Neural progenitor cell (in vitro differentiated cells): ENCODE measurements around the gene PRR18. TPM values are rescaled to one million over a fixed set of nuclear protein-coding genes. Genes with fewer than 3 reads are reported as not detected.

Experiments used
- DNase-seq: peaks from one replicate; pipeline ENCODE4 v3.0.0-alpha.2; 2016; ENCODE audit warnings: low spot score
- H2AFZ ChIP-seq: fragments of 200-600 bp; sonication (generic); replicated peaks from 2 replicates; pipeline ENCODE4 v1.6.1; 2016; ENCODE audit warnings: antibody characterized with exemption
- H3F3A ChIP-seq: fragments of 200-600 bp; sonication (generic); 2 replicates; pipeline ENCODE4 v1.6.1; 2016; ENCODE audit warnings: antibody characterized with exemption, low read depth
- H3K27ac ChIP-seq: fragments of 200-600 bp; sonication (generic); 2 replicates; pipeline ENCODE4 v1.5.1; 2016; ENCODE audit warnings: mild to moderate bottlenecking
- H3K27me3 ChIP-seq: fragments of 200-600 bp; sonication (generic); 2 replicates; pipeline ENCODE4 v1.6.1; 2016; ENCODE audit warnings: mild to moderate bottlenecking, moderate library complexity
- H3K36me3 ChIP-seq: fragments of 200-600 bp; sonication (generic); 2 replicates; pipeline ENCODE4 v1.5.1; 2016
- H3K4me1 ChIP-seq: fragments of 200-600 bp; sonication (generic); 2 replicates; pipeline ENCODE4 v1.6.1; 2016; ENCODE audit warnings: mixed run types
- H3K4me2 ChIP-seq: fragments of 200-600 bp; sonication (generic); 2 replicates; pipeline ENCODE4 v1.6.1; 2016
- H3K4me3 ChIP-seq: fragments of 200-600 bp; sonication (generic); 2 replicates; pipeline ENCODE4 v1.5.1; 2016
- H3K79me2 ChIP-seq: fragments of 200-600 bp; sonication (generic); 2 replicates; pipeline ENCODE4 v1.6.1; 2016; ENCODE audit warnings: low read depth
- H3K9ac ChIP-seq: fragments of 200-600 bp; sonication (generic); 2 replicates; pipeline ENCODE4 v1.6.1; 2016
- H3K9me3 ChIP-seq: fragments of 200-600 bp; sonication (generic); 2 replicates; pipeline ENCODE4 v1.5.1; 2016; ENCODE audit warnings: low read depth
- H4K20me1 ChIP-seq: fragments of 200-600 bp; sonication (generic); 2 replicates; pipeline ENCODE4 v1.6.1; 2016; ENCODE audit warnings: low read depth
- H3K27ac Mint-ChIP-seq: 3 replicates; pipeline ENCODE4 v1.8.0; 2021; ENCODE audit warnings: mixed read lengths
- H3K27me3 Mint-ChIP-seq: 2 replicates; pipeline ENCODE4 v1.8.0; 2022; ENCODE audit warnings: low read depth, mild to moderate bottlenecking, inconsistent platforms, moderate library complexity, mixed read lengths; ENCODE audit not compliant: insufficient read depth
- H3K36me3 Mint-ChIP-seq: 3 replicates; pipeline ENCODE4 v1.8.0; 2021; ENCODE audit warnings: mixed read lengths
- H3K4me1 Mint-ChIP-seq: 3 replicates; pipeline ENCODE4 v1.8.0; 2021; ENCODE audit warnings: mixed read lengths
- H3K4me3 Mint-ChIP-seq: 3 replicates; pipeline ENCODE4 v1.8.0; 2021; ENCODE audit warnings: mild to moderate bottlenecking, moderate library complexity, mixed read lengths
- H3K9me3 Mint-ChIP-seq: 3 replicates; pipeline ENCODE4 v1.8.0; 2020; ENCODE audit warnings: mixed read lengths
- EZH2 ChIP-seq: fragments of 200-600 bp; sonication (generic); IDR thresholded peaks from 2 replicates; pipeline ENCODE4 v1.6.1; 2017; ENCODE audit warnings: antibody characterized with exemption, mild to moderate bottlenecking, moderate library complexity
- EZH2phosphoT487 ChIP-seq: fragments of 200-600 bp; sonication (generic); IDR thresholded peaks from 2 replicates; pipeline ENCODE4 v1.6.1; 2017; ENCODE audit warnings: antibody characterized with exemption
- total RNA-seq: library from RNA; depleted of rRNA; stranded (reverse); fragments of >200 nt; gene quantifications from 2 replicates; pipeline ENCODE4 v1.2.3, GENCODE V29; 2015; ENCODE audit warnings: low replicate concordance
- TF ChIP-seq, protein P1 (sequence below): fragments of 200-600 bp; sonication (generic); IDR thresholded peaks from 2 replicates; pipeline ENCODE4 v1.5.1; 2017; ENCODE audit warnings: antibody characterized with exemption, mild to moderate bottlenecking

The PRR18 gene
- total RNA-seq, 1 donor from 2014 or later: 0.13 TPM

DNA sequence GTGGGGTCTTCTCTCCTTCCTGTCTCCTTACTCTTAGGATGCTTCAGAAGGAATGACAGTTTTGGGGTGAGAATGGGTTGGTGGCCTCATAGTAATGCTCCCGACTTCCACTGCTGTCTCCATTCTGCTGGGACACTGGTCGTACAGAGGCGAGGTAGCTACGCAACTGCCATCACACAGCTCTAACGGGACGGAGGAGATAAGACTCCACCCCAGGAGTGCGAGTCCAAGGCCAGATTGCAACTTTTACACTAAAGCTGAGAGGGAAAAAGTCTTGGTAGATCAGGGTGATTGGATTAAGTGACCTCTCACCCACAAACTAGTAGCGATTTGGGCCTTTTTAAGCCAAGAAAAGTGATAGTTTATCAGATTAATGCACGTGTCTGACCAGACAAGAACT, 1.8 kb upstream of the PRR18 start:
- Mint-ChIP-seq H3K9me3 (no peaks in the 10 kb centered on the region), H3K27ac (no peak overlapping the region), H3K27me3 (peaks cover 27% of the 10 kb centered on the region), H3K36me3 (no peaks in the 10 kb centered on the region), H3K4me3 (peak overlapping the region; percentile 53), H3K4me1 (peaks cover 26% of the 10 kb centered on the region)
- Histone ChIP-seq H3K4me2 (no peak overlapping the region), H4K20me1 (no peaks in the 10 kb centered on the region), H3K27ac (no peak overlapping the region), H3K4me1 (no peaks in the 10 kb centered on the region), H3K79me2 (no peaks in the 10 kb centered on the region), H3F3A (no peaks in the 10 kb centered on the region), H3K4me3 (no peak overlapping the region), H2AFZ (no peak overlapping the region), H3K27me3 (peaks cover 71% of the 10 kb centered on the region), H3K9ac (no peak overlapping the region), H3K9me3 (no peaks in the 10 kb centered on the region), H3K36me3 (no peaks in the 10 kb centered on the region)
- DNase-seq: no peak
- TF ChIP-seq EZH2phosphoT487: no peak
- TF ChIP-seq, protein P1, sequence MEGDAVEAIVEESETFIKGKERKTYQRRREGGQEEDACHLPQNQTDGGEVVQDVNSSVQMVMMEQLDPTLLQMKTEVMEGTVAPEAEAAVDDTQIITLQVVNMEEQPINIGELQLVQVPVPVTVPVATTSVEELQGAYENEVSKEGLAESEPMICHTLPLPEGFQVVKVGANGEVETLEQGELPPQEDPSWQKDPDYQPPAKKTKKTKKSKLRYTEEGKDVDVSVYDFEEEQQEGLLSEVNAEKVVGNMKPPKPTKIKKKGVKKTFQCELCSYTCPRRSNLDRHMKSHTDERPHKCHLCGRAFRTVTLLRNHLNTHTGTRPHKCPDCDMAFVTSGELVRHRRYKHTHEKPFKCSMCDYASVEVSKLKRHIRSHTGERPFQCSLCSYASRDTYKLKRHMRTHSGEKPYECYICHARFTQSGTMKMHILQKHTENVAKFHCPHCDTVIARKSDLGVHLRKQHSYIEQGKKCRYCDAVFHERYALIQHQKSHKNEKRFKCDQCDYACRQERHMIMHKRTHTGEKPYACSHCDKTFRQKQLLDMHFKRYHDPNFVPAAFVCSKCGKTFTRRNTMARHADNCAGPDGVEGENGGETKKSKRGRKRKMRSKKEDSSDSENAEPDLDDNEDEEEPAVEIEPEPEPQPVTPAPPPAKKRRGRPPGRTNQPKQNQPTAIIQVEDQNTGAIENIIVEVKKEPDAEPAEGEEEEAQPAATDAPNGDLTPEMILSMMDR: no peak
- no peak for TF ChIP-seq EZH2

DNA sequence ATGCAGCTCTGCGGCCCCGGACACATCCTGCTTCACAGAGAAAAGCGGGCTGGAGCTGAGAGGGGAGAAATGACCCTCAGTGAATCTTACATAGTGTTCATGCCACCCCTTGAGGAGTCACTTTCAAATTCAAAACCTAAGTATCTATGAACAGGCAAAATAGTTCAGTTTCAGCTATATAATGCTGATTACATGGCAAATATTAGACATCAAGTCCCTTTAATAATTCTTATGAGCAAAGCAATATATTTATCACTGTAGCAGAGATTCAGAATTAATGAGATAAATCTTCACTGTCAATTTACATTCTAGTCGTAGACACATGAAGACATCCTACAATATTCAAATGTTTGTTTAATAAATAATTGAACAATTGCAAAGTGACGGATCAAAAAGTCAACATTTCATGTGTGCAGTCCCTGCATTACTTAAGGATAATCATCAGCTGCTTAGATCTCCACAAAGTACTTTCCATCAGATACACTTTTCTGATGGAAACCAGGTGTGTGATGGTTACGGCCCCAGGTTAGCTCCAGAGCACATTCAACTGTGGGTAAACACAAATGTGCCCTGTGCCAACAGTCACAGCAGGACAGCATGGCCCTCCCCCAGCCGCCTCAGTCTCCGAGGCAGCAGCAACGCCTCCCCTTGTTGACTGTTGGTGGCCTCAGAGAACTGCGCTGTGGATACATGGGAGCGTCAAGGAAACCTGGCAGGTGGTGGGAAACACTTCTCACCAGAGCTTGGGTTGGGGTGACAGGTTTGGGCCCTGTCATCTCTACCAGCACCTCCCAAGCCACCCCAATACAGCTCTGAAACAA, 787 bp upstream of the PRR18 start:
- Mint-ChIP-seq H3K36me3 (no peaks in the 10 kb centered on the region), H3K27me3 (peaks cover 29% of the 10 kb centered on the region), H3K9me3 (peaks cover 2% of the 10 kb centered on the region), H3K4me3 (peak overlapping the region; percentile 80), H3K4me1 (peaks cover 26% of the 10 kb centered on the region), H3K27ac (peak overlapping the region; percentile 37)
- Histone ChIP-seq H3K4me1 (no peaks in the 10 kb centered on the region), H3K36me3 (no peaks in the 10 kb centered on the region), H4K20me1 (no peaks in the 10 kb centered on the region), H3K4me3 (peak overlapping the region; percentile 59), H3K27ac (no peak overlapping the region), H3K79me2 (no peaks in the 10 kb centered on the region), H3K9me3 (no peaks in the 10 kb centered on the region), H3K4me2 (peak overlapping the region; percentile 90), H2AFZ (peak overlapping the region; percentile 97), H3K27me3 (peaks cover 79% of the 10 kb centered on the region), H3F3A (no peaks in the 10 kb centered on the region), H3K9ac (no peak overlapping the region)
- TF ChIP-seq EZH2phosphoT487 (peak; percentile 6), EZH2 (peak; percentile 38)
- TF ChIP-seq, protein P1: no peak
- peak; percentile 19 for DNase-seq

- Mint-ChIP-seq H3K4me3 (peak overlapping the region; percentile 55), H3K27me3 (peaks cover 29% of the 10 kb centered on the region), H3K9me3 (peaks cover 3% of the 10 kb centered on the region), H3K4me1 (peaks cover 21% of the 10 kb centered on the region), H3K36me3 (no peaks in the 10 kb centered on the region), H3K27ac (no peak overlapping the region)
- no peaks in the 10 kb centered on the region for H3K4me1 ChIP-seq
- H3K27ac ChIP-seq: no peak overlapping the region
- H3K27me3 ChIP-seq: peaks cover 84% of the 10 kb centered on the region
- no peaks in the 10 kb centered on the region for H3K79me2 ChIP-seq
- H3F3A ChIP-seq: no peaks in the 10 kb centered on the region
- H3K9ac ChIP-seq: no peak overlapping the region
- peak overlapping the region; percentile 59 for H3K4me3 ChIP-seq
- peak overlapping the region; percentile 97 for H2AFZ ChIP-seq
- peak overlapping the region; percentile 90 for H3K4me2 ChIP-seq
- TF ChIP-seq EZH2 (peak; percentile 77), EZH2phosphoT487 (peak; percentile 50)
- TF ChIP-seq, protein P1: no peak
- H4K20me1 ChIP-seq: no peaks in the 10 kb centered on the region
- peak; percentile 80 for DNase-seq
- no peaks in the 10 kb centered on the region for H3K36me3 ChIP-seq
- no peaks in the 10 kb centered on the region for H3K9me3 ChIP-seq
These were observed 835 bp downstream of the PRR18 start for GRCh38 chr6:166307082-166308032.
